Activated T-cell treated with anti-CD3 and anti-CD28 coated beads, Interleukin-2, amount 50 U/mL, for 4 hours (primary cell): Measurements from ENCODE around the gene KIFAP3. TPM values are rescaled to one million over a fixed set of nuclear protein-coding genes. Genes with fewer than 3 reads are reported as not detected.
"Not testable (repeated sequence)": the region's sequence is repeated elsewhere in the genome, so short reads cannot be mapped to it uniquely, and the experiment has no call there.

Experiments
- ATAC-seq, 2 donors: fragments of 200-7000 bp; cut with Tn5 transposase; one replicate each; pipeline ENCODE4 v1.10.0; 2021
- DNase-seq: peaks from one replicate; pipeline ENCODE4 v3.0.0-alpha.2; 2020
- H3K27me3 Mint-ChIP-seq: one replicate; pipeline ENCODE4 v1.8.0; 2021; ENCODE audit warnings: low read depth, mixed read lengths
- H3K36me3 Mint-ChIP-seq: one replicate; pipeline ENCODE4 v1.8.0; 2022; ENCODE audit warnings: mixed read lengths; ENCODE audit not compliant: insufficient read depth
- H3K4me1 Mint-ChIP-seq: one replicate; pipeline ENCODE4 v1.8.0; 2021; ENCODE audit warnings: low read depth, mixed read lengths
- H3K4me3 Mint-ChIP-seq: one replicate; pipeline ENCODE4 v1.8.0; 2021; ENCODE audit warnings: mild to moderate bottlenecking, moderate library complexity, mixed read lengths
- H3K9me3 Mint-ChIP-seq: one replicate; pipeline ENCODE4 v1.8.0; 2021; ENCODE audit warnings: mixed read lengths
- total RNA-seq, 3 donors: library from RNA; stranded (reverse); gene quantifications; one replicate each; pipeline ENCODE4 v1.2.1, GENCODE V29; 2021

The KIFAP3 gene
- total RNA-seq, 3 donors from 2014 or later, result 8.4 to 10.1 (median 9.1) TPM

DNA sequence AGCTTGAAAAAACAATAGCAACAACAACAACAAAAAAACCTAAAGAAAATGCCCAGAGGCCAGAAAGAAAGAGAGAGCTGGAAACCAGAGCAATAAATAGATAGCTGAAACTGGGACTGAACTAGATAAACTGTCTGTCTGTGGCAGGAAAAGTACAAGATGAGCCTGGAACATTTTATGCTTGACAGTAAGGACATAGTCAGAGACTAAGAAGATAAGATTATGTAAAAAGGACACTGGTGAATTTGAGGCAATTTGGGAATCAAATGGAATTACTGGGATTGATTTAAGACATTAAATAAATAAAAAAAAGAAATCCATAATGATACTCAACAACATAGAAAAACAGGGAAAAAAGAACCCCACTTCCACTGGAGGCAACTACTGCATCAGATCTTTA is 1.7 kb upstream of the KIFAP3 start:
- H3K27me3 Mint-ChIP-seq, result no peaks in the 10 kb centered on the region
- no peak for ATAC-seq
- peaks cover 40% of the 10 kb centered on the region for H3K4me1 Mint-ChIP-seq
- no peak for DNase-seq
- H3K9me3 Mint-ChIP-seq, result peaks cover 9% of the 10 kb centered on the region
- no peak overlapping the region for H3K4me3 Mint-ChIP-seq
- peaks cover 5% of the 10 kb centered on the region for H3K36me3 Mint-ChIP-seq

DNA sequence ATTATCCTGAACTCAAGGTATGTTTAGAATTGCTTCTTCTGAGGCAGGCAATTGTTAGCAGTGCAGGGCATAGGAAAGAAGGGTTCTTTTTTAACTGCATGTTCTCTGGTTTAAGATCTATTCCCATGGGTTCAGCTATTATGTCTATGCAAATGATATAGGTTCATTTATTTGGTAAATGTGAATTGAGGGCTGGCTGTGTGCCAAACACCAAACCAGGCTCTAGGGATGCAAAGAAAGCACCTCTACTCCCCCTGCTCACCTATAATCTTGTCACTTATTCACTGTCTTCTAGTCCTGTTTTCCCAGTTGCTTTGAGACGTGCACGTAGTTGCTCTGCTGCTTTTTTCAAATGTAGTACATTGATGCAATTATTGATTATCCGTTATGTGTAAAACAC is 691 bp upstream of the KIFAP3 start:
- H3K36me3 Mint-ChIP-seq, result peaks cover 10% of the 10 kb centered on the region
- peaks cover 49% of the 10 kb centered on the region for H3K4me1 Mint-ChIP-seq
- ATAC-seq (no peak), DNase-seq (no peak)
- peak overlapping the region; percentile 93 for H3K4me3 Mint-ChIP-seq
- H3K9me3 Mint-ChIP-seq, result peaks cover 10% of the 10 kb centered on the region
- H3K27me3 Mint-ChIP-seq, result no peaks in the 10 kb centered on the region

DNA sequence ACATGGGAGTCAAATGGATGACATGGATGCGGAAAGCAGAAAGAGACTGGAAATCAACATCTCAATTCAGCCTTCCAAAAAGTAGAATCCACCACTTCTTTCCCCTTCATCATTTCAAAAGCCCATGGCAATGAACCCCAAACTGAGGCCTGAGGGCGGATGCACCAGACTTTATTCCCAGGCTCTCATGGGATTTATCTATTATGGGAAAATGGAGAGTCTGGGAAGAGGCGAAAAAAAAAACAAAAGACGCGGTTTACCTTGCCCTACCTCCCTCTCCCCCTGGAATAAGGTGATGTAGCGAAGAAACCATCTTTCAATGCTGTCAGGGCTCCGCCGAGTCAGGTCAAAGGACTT is 624 bp downstream of the KIFAP3 start:
- Mint-ChIP-seq H3K4me3 (peak overlapping the region; percentile 93), H3K27me3 (no peaks in the 10 kb centered on the region), H3K36me3 (peaks cover 12% of the 10 kb centered on the region), H3K9me3 (peaks cover 5% of the 10 kb centered on the region), H3K4me1 (peaks cover 63% of the 10 kb centered on the region)
- DNase-seq (no peak), ATAC-seq (peak in 1 of 2 donors; percentile 1)

DNA sequence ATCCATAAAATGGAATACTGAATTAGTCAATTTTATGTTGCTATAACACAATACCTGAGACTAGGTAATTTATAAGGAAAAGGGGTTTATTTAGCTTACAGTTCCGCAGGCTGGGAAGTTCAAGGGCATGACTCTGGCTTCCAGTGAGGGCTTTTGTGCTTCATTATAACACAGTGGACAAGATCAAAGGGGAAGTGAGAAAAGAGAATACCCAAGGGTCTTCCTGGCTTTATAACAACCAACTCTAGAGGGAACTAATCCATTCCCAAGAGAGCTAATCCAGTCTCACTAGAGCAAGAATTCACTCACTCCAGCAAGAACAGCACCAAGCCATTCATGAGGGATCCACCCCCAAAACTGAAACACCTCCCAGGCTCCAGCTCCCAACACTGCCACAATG is 3.1 kb downstream of the KIFAP3 start:
- Mint-ChIP-seq H3K4me3 (no peak overlapping the region), H3K9me3 (peaks cover 3% of the 10 kb centered on the region), H3K27me3 (no peaks in the 10 kb centered on the region), H3K36me3 (peaks cover 12% of the 10 kb centered on the region), H3K4me1 (peaks cover 81% of the 10 kb centered on the region)
- ATAC-seq, result no peak
- DNase-seq, result no peak

DNA sequence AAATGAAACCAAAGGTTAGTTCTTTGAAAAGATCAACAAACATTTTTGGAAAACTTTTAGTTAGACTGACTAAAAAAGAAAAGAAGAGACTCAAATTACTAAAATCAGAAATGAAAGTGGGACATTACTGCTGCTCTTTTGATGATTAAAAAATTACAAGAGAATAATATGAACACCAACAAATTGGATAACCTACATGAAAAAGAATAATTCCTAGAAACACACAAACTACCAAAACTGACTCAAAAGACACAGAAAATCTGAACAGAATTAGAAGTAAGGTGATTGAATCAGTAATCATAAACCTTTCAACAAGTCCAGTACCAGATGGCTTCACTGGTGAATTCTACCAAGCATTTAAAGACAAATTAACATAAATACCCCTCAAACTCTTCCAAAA is 5.6 kb downstream of the KIFAP3 start:
- H3K36me3 Mint-ChIP-seq, result peaks cover 12% of the 10 kb centered on the region
- no peaks in the 10 kb centered on the region for H3K27me3 Mint-ChIP-seq
- H3K4me3 Mint-ChIP-seq, result peak overlapping the region; percentile 27
- ATAC-seq (peak; percentile 55 to 76), DNase-seq (no peak)
- peaks cover 63% of the 10 kb centered on the region for H3K4me1 Mint-ChIP-seq
- peaks cover 3% of the 10 kb centered on the region for H3K9me3 Mint-ChIP-seq

DNA sequence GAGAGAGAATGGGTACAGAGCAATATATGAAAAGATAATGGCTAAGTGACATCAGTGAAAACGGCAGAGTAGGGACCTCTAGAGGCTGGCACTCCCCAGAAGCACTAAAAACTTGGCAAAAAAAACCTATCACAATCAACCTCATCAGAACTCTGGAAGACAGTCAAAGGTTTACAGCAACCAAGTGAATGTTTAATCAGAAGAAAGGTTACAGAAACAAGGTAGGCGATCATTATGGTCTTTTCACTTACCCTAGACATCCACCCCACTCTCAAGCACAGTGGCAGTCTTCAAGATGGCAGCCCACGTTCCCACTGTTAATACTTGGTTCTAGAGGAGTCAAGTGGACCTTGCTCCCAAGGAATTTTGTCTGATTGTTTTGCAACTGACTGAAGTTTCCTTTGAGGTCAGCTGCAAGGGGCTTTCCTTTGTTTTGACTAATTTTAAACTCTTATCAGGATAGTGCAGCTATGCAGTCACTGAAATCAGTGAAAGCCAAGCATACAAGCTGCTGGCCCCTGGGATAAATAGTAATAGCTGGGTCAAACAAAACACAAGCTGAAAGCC is 7.2 kb downstream of the KIFAP3 start:
- no peak for ATAC-seq
- peaks cover 12% of the 10 kb centered on the region for H3K36me3 Mint-ChIP-seq
- H3K9me3 Mint-ChIP-seq, result peaks cover 8% of the 10 kb centered on the region
- H3K4me1 Mint-ChIP-seq, result peaks cover 57% of the 10 kb centered on the region
- no peak overlapping the region for H3K4me3 Mint-ChIP-seq
- H3K27me3 Mint-ChIP-seq, result no peaks in the 10 kb centered on the region
- DNase-seq, result no peak

DNA sequence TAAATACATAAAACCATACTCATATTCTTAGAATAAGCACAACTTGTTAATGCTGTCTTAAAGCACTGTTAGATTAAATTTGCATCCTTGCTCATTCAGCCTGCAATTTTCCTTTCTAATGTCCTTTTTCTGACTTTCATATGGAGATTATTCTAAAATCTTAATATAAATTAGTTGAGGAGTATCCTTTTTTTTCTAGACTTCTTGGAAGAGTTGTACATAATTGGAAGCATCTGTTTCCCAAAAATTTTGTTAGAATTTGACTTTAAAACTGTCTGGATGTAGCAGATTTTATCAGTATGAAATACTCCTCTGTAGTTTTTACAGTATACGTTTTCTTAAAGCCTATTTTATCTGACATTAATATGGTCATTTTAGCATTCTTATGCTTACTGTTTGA is 9.7 kb downstream of the KIFAP3 start:
- no peak overlapping the region for H3K4me3 Mint-ChIP-seq
- DNase-seq (no peak), ATAC-seq (no peak)
- H3K9me3 Mint-ChIP-seq, result peaks cover 5% of the 10 kb centered on the region
- peaks cover 5% of the 10 kb centered on the region for H3K36me3 Mint-ChIP-seq
- H3K27me3 Mint-ChIP-seq, result no peaks in the 10 kb centered on the region
- peaks cover 42% of the 10 kb centered on the region for H3K4me1 Mint-ChIP-seq

DNA sequence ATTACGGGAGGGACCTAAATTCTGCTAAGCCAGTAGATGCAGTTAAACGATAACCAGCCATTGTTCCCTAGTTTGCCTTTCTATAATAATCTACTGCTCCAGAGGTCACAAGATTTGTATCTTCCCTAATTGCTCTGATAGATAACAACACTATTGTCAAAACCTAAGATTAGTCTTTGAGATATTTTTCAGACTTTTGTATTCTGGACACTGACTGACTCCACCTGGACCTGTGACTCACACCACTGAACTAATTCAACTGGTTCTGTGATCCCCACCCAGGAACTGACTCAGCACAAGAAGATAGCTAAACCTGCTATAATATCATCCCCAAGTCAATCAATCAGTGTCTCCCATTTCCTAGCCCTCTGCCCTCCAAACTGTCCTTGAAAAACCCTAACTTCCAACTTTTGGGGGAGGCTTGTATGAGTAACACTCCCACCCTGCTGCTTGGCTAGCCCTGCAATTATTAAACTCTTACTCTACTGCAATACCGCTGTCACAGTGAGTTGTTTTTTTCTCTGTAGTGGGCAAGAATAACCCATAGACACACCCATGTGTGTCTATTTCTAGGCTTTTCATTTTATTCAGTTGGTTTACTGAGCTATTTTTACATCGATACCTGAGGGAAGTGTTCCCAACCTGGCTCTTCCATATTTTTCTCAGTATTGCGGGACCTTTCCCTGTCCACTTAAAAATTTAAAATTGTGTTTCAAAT is 11.2 kb downstream of the KIFAP3 start:
- H3K4me3 Mint-ChIP-seq, result no peak overlapping the region
- DNase-seq (no peak), ATAC-seq (no peak)
- peaks cover 5% of the 10 kb centered on the region for H3K9me3 Mint-ChIP-seq
- H3K36me3 Mint-ChIP-seq, result peaks cover 3% of the 10 kb centered on the region
- H3K27me3 Mint-ChIP-seq, result no peaks in the 10 kb centered on the region
- peaks cover 31% of the 10 kb centered on the region for H3K4me1 Mint-ChIP-seq

DNA sequence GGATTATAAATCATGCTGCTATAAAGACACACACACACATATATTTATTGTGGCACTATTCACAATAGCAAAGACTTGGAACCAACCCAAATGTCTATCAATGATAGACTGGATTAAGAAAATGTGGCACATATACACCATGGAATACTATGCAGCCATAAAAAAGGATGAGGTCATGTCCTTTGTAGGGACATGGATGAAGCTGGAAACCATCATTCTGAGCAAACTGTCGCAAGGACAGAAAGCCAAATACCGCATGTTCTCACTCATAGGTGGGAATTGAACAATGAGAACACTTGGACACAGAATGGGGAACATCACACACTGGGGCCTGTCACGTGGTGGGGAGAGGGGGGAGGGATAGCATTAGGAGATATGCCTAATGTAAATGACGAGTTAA is 12.8 kb downstream of the KIFAP3 start:
- not testable (repeated sequence) for ATAC-seq, DNase-seq, H3K4me3 Mint-ChIP-seq, H3K27me3 Mint-ChIP-seq, H3K9me3 Mint-ChIP-seq, H3K36me3 Mint-ChIP-seq
- H3K4me1 Mint-ChIP-seq, result peaks cover 19% of the 10 kb centered on the region

DNA sequence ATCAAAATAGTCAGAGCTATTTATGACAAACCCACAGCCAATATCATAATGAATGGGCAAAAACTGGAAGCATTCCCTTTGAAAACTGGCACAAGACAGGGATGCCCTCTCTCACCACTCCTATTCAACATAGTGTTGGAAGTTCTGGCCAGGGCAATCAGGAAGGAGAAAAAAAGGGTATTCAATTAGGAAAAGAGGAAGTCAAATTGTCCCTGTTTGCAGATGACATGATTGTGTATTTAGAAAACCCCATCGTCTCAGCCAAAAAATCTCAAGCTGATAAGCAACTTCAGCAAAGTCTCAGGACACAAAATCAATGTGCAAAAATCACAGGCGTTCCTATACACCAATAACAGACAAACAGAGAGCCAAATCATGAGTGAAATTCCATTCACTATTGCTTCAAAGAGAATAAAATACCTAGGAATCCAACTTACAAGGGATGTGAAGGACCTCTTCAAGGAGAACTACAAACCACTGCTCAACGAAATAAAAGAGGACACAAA is 14.4 kb downstream of the KIFAP3 start:
- not testable (repeated sequence) for H3K9me3 Mint-ChIP-seq, DNase-seq, H3K4me3 Mint-ChIP-seq, ATAC-seq, H3K36me3 Mint-ChIP-seq, H3K27me3 Mint-ChIP-seq
- H3K4me1 Mint-ChIP-seq, result peaks cover 19% of the 10 kb centered on the region

DNA sequence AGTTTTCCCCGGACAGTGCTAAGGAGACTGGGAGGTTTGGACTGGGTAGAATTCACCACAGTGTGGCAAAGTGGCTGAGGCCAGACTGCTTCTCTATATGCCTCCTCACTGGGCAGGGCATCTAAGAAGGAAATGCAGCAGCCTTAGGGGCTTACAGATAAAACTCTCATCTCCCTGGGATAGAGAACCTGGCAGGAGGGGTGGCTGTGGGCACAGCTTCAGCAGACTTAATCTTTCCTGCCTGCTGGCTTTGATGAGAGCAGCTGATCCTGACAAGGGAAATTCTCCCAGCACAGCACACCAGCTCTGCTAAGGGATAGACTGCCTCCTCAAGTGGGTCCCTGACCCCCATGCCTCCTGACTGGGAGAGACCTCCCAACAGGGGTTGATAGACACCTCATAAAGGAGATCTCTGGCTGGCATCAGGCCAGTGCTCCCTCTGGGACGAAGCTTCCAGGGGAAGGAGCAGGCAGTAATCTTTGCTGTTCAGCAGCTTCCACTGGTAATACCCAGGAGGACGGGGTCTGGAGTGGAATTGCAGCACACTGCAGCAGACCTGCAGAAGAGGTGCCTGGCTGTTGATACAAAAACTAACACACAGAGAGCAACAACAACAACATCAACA is 25.2 kb downstream of the KIFAP3 start:
- peaks cover 74% of the 10 kb centered on the region for H3K36me3 Mint-ChIP-seq
- DNase-seq, result no peak
- H3K4me1 Mint-ChIP-seq, result peaks cover 6% of the 10 kb centered on the region
- H3K9me3 Mint-ChIP-seq, result peaks cover 10% of the 10 kb centered on the region
- no peak overlapping the region for H3K4me3 Mint-ChIP-seq
- no peaks in the 10 kb centered on the region for H3K27me3 Mint-ChIP-seq
- ATAC-seq, result no peak

DNA sequence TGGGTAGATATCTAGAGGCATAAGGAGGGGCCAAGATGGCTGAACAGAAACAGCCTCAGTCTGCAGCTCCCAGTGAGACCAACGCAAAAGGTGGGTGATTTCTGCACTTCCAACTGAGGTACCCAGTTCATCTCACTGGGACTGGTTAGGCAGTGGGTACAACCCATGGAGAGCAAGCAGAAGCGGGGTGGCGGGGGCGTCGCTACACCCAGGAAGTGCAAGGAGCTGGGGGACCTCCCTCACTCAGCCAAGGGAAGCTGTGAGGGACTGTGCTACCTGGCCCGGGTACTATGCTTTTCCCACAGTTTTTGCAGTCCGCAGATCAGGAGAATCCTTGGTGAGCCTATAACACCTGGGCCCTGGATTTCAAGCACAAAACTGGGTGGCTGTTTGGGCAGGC is 26.0 kb downstream of the KIFAP3 start:
- peaks cover 10% of the 10 kb centered on the region for H3K9me3 Mint-ChIP-seq
- peaks cover 6% of the 10 kb centered on the region for H3K4me1 Mint-ChIP-seq
- no peaks in the 10 kb centered on the region for H3K27me3 Mint-ChIP-seq
- H3K4me3 Mint-ChIP-seq, result no peak overlapping the region
- no peak for ATAC-seq
- H3K36me3 Mint-ChIP-seq, result peaks cover 67% of the 10 kb centered on the region
- no peak for DNase-seq

DNA sequence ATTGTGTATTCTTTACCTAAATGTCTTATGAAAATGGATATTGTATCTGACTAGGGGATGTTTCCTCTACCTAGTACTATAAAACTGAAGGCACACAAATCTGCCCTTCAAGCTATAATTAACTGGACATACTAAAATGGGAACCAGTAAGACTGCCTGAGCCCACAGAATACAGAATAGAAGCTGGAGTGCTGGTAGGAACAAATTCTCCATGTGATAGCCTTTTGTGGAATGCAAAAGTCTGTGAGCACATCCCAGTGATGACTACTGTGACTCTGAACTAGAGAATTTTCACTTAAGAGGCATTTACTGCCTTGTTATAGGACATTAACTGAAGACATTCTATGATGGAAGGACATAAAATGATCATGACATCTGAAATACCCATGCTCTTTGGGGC is 30.3 kb downstream of the KIFAP3 start:
- ATAC-seq (no peak), DNase-seq (no peak)
- Mint-ChIP-seq H3K4me3 (no peak overlapping the region), H3K4me1 (no peaks in the 10 kb centered on the region), H3K36me3 (peaks cover 38% of the 10 kb centered on the region), H3K9me3 (no peaks in the 10 kb centered on the region), H3K27me3 (no peaks in the 10 kb centered on the region)

DNA sequence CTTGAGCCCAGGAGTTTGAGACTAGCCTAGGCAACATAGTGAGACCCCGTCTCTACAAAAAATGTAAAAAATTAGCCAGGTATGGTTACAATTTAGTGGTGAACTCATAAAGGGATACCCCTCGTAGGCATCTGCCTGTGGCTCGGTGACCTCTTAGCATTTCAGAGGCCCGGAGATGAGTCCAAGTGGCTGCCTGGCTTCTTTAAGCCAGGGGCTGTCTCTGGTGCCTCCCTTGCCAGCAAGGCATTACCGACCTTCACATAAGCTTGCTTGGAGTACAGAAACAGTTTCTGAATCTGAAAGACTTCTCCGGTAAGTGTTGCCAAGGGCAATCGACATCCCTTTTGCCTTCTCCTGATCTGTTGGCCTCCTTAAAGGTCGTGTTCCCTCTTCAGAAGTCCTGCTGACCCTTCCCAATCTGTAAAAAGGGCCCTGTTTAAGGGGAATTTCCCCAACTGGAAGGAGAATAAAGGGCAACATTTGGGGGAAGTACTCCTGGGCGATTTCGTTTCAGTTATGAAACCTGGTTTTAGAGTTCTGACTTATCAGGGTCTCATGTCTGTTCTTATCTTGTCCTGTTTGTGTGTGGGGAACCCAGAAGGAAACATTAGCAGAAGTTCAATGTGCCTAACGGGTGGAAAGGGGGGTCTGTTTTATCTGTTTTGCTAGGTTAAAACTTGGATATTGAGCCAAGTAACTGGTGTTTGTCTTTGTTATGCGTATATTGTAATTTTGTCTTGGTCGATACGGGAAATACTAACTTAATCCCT is 32.9 kb downstream of the KIFAP3 start:
- ATAC-seq, result no peak
- Mint-ChIP-seq H3K4me1 (no peaks in the 10 kb centered on the region), H3K27me3 (no peaks in the 10 kb centered on the region), H3K4me3 (no peak overlapping the region), H3K9me3 (no peaks in the 10 kb centered on the region), H3K36me3 (peaks cover 37% of the 10 kb centered on the region)
- DNase-seq, result no peak
